Hepatocyte (in vitro differentiated cells): ENCODE results near the gene ESPNL. TPM values are rescaled to one million over a fixed set of nuclear protein-coding genes. Genes with fewer than 3 reads are reported as not detected.
A peak's percentile ranks its signal among the peaks of the same experiment; 100 is the strongest.
"Not testable (repeated sequence)": the region's sequence is repeated elsewhere in the genome, so short reads cannot be mapped to it uniquely, and the experiment has no call there.

Experiments used
- DNase-seq: peaks from one replicate; pipeline ENCODE4 v3.0.0-alpha.2; 2016; ENCODE audit warnings: low spot score
- H2AFZ ChIP-seq: fragments of 200-600 bp; sonication (generic); 2 replicates; pipeline ENCODE4 v1.6.0; 2016; ENCODE audit warnings: antibody characterized with exemption, mild to moderate bottlenecking
- H3K27ac ChIP-seq: fragments of 200-600 bp; sonication (generic); 2 replicates; pipeline ENCODE4 v1.5.1; 2016; ENCODE audit warnings: mild to moderate bottlenecking
- H3K27me3 ChIP-seq: fragments of 200-600 bp; sonication (generic); 2 replicates; pipeline ENCODE4 v1.6.1; 2016
- H3K36me3 ChIP-seq: fragments of 200-600 bp; sonication (generic); replicated peaks from 2 replicates; pipeline ENCODE4 v1.5.1; 2016; ENCODE audit warnings: low read depth; ENCODE audit not compliant: insufficient read depth
- H3K4me1 ChIP-seq: fragments of 200-600 bp; sonication (generic); 2 replicates; pipeline ENCODE4 v1.5.1; 2016; ENCODE audit warnings: mild to moderate bottlenecking, moderate library complexity; ENCODE audit not compliant: insufficient read depth
- H3K4me2 ChIP-seq: fragments of 200-600 bp; sonication (generic); 2 replicates; pipeline ENCODE4 v1.6.0; 2016
- H3K4me3 ChIP-seq: fragments of 200-600 bp; sonication (generic); 2 replicates; pipeline ENCODE4 v1.5.1; 2016; ENCODE audit warnings: mild to moderate bottlenecking
- H3K79me2 ChIP-seq: fragments of 200-600 bp; sonication (generic); 2 replicates; pipeline ENCODE4 v1.6.0; 2017; ENCODE audit warnings: mild to moderate bottlenecking
- H3K9me2 ChIP-seq: fragments of 200-600 bp; sonication (generic); replicated peaks from 2 replicates; pipeline ENCODE4 v1.6.0; 2017; ENCODE audit warnings: mild to moderate bottlenecking; ENCODE audit not compliant: insufficient read depth
- H3K9me3 ChIP-seq: fragments of 200-600 bp; sonication (generic); 2 replicates; pipeline ENCODE4 v1.5.1; 2016; ENCODE audit warnings: low read depth, mild to moderate bottlenecking
- H4K20me1 ChIP-seq: fragments of 200-600 bp; sonication (generic); 2 replicates; pipeline ENCODE4 v1.6.0; 2016; ENCODE audit warnings: mild to moderate bottlenecking; ENCODE audit not compliant: insufficient read depth, poor library complexity, severe bottlenecking
- EZH2 ChIP-seq: fragments of 200-600 bp; sonication (generic); IDR thresholded peaks from 2 replicates; pipeline ENCODE4 v1.6.1; 2016; ENCODE audit warnings: antibody characterized with exemption, mild to moderate bottlenecking, borderline replicate concordance
- EZH2phosphoT487 ChIP-seq: fragments of 200-600 bp; sonication (generic); IDR thresholded peaks from one replicate; pipeline ENCODE4 v1.6.1; 2018; ENCODE audit warnings: antibody characterized with exemption, mild to moderate bottlenecking, low read depth, moderate library complexity; ENCODE audit not compliant: unreplicated experiment, severe bottlenecking
- WGBS: methylation state at CpG from one replicate; pipeline ENCODE4 v1.1.6; 2016; ENCODE audit warnings: low lambda C conversion rate; ENCODE audit errors: missing lambda C conversion rate; 5-methylcytosine and 5-hydroxymethylcytosine counted together
- polyA plus RNA-seq: library from polyadenylated mRNA; unstranded; fragments of >200 nt; fragmentation: Nextera tagmentation; extraction: Ambion mirVana; gene quantifications from 2 replicates; pipeline ENCODE4 v1.2.1, GENCODE V29; 2016
- total RNA-seq: library from RNA; depleted of rRNA; stranded (reverse); fragments of >200 nt; gene quantifications from 2 replicates; pipeline ENCODE4 v1.2.3, GENCODE V29; 2014
- TF ChIP-seq, protein P1 (sequence below): fragments of 200-600 bp; sonication (generic); IDR thresholded peaks from 2 replicates; pipeline ENCODE4 v1.5.1; 2016; ENCODE audit warnings: antibody characterized with exemption, mild to moderate bottlenecking; ENCODE audit not compliant: poor library complexity

The ESPNL gene
- total and polyA plus RNA-seq, 2 experiments from 2014 or later = 0.27 to 0.62 TPM

DNA sequence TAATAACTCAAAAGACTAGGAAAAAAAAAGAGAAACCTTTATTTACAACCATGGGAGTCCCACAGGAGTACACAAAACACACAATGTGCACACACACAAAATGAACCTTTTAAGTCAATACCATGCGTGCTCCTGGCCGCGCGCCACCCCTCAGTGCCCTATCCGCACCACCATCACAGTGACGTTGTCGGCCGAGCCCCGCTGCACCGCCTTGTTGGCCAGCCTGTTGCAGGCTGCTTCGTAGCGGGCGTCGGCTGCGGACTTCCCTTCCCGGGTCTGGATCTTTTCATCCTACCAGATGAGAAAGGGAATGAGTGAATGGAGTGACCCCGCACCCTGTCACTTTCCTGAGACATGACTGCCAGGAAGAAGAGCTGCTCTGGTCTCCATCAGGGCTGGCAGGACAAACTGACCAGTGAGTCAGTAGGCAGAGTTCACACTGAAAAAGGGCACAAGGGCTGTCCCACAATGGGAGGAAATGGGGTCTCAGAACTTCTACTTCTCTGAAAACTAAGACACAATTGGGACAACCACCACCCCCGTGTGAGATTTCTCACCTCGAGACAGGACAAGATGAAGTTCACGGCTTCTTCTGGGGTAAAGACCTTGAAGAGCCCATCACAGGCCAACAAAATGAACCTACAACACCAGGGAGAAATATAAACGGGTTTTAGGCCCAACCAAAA, 70.4 kb downstream of the ESPNL start:
- WGBS = 91% methylated on average over 21 of the region's 21 CpGs
- no peaks in the 10 kb centered on the region for H3K79me2 ChIP-seq
- no peaks in the 10 kb centered on the region for H3K9me2 ChIP-seq
- H2AFZ ChIP-seq = no peak overlapping the region
- H3K36me3 ChIP-seq = no peaks in the 10 kb centered on the region
- no peaks in the 10 kb centered on the region for H4K20me1 ChIP-seq
- no peaks in the 10 kb centered on the region for H3K27me3 ChIP-seq
- H3K4me2 ChIP-seq = no peak overlapping the region
- TF ChIP-seq, protein P1, sequence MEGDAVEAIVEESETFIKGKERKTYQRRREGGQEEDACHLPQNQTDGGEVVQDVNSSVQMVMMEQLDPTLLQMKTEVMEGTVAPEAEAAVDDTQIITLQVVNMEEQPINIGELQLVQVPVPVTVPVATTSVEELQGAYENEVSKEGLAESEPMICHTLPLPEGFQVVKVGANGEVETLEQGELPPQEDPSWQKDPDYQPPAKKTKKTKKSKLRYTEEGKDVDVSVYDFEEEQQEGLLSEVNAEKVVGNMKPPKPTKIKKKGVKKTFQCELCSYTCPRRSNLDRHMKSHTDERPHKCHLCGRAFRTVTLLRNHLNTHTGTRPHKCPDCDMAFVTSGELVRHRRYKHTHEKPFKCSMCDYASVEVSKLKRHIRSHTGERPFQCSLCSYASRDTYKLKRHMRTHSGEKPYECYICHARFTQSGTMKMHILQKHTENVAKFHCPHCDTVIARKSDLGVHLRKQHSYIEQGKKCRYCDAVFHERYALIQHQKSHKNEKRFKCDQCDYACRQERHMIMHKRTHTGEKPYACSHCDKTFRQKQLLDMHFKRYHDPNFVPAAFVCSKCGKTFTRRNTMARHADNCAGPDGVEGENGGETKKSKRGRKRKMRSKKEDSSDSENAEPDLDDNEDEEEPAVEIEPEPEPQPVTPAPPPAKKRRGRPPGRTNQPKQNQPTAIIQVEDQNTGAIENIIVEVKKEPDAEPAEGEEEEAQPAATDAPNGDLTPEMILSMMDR = no peak
- TF ChIP-seq EZH2 (no peak), EZH2phosphoT487 (no peak)
- H3K4me1 ChIP-seq = peaks cover 11% of the 10 kb centered on the region
- H3K27ac ChIP-seq = peak overlapping the region; percentile 84
- H3K4me3 ChIP-seq = no peak overlapping the region
- no peaks in the 10 kb centered on the region for H3K9me3 ChIP-seq
- no peak for DNase-seq

DNA sequence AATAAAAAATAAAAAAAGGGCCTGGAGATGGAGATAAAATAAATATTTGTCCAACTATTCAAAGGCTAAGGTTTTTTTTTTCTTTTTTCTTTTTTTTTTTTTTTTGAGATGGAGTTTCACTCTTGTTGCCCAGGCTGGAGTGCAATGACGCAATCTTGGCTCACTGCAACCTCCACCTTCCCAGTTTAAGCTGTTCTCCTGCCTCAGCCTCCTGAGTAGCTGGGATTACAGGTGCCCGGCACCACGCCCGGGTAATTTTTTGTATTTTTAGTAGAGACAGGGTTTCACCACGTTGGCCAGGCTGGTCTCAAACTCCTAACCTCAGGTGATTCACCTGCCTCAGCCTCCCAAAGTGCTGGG, 70.9 kb downstream of the ESPNL start:
- WGBS = 96% methylated on average over 5 of the region's 5 CpGs
- H3K27ac ChIP-seq = peak overlapping the region; percentile 84
- not testable (repeated sequence) for H3K36me3 ChIP-seq

DNA sequence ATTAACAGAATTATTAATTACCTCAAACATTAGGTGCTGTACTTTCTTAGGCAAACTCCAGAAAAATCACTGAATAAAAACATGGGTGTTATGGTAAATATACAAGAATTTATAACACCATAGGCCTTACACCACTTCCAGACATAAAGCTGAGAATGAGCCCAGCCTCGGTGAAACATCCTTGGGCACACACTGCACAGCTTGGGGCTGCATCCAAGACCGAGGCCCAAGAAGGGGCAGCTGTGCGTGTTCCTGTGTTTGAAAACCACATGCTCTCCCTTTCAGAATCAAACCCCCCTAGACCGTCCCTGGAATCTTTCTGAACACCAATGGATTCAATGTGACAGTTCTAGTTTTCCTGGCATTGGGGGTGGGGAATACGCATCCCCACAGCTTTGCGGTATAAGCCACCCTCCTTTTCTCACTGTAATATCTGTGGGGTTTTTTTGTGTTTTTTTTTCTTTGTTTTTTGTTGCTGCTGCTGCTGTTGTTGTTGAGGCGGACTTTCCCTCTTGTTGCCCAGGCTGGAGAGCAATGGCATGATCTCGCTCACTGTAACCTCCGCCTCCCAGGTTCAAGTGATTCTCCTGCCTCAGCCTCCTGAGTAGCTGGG, 71.5 kb downstream of the ESPNL start:
- Histone ChIP-seq H2AFZ (no peak overlapping the region), H3K79me2 (no peaks in the 10 kb centered on the region), H3K4me2 (no peak overlapping the region), H3K36me3 (no peaks in the 10 kb centered on the region), H3K27me3 (no peaks in the 10 kb centered on the region), H3K9me2 (no peaks in the 10 kb centered on the region), H3K27ac (peak overlapping the region; percentile 20), H3K4me3 (no peak overlapping the region), H3K9me3 (no peaks in the 10 kb centered on the region), H4K20me1 (no peaks in the 10 kb centered on the region), H3K4me1 (peaks cover 11% of the 10 kb centered on the region)
- WGBS = 95% methylated on average over 9 of the region's 9 CpGs
- no peak for DNase-seq
- TF ChIP-seq, protein P1 = no peak

More for the DNA sequence above, 70.9 kb downstream of the ESPNL start:
- H2AFZ ChIP-seq, H3K9me2 ChIP-seq, H3K9me3 ChIP-seq, H3K4me2 ChIP-seq, H3K4me3 ChIP-seq, H3K79me2 ChIP-seq, H3K27me3 ChIP-seq, DNase-seq, H4K20me1 ChIP-seq: not testable (repeated sequence)
- peaks cover 11% of the 10 kb centered on the region for H3K4me1 ChIP-seq

DNA sequence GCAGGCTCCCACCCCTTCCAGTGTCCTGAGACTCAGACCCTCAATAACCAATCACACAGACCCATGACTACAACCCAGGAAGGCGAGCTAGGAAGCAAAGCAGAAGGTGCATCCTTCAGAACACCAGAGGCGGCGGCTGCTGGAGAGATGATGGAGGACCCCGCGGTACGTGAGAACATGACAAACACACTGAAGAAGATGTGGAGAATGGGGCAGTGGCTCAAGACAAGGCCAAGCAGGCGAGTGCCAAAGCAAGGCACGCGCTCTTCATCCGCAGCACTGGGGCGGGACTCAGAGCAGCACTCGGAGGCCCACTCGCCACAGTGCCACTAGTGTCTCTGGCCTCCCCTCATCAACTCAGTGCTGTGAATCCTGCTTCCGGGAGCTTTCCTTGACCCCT, 72.3 kb downstream of the ESPNL start:
- no peak for DNase-seq
- WGBS = 93% methylated on average over 14 of the region's 14 CpGs
- Histone ChIP-seq H3K4me1 (peaks cover 11% of the 10 kb centered on the region), H3K9me3 (no peaks in the 10 kb centered on the region), H2AFZ (no peak overlapping the region), H3K27me3 (no peaks in the 10 kb centered on the region), H3K9me2 (no peaks in the 10 kb centered on the region), H3K4me2 (no peak overlapping the region), H3K36me3 (no peaks in the 10 kb centered on the region), H3K79me2 (no peaks in the 10 kb centered on the region), H4K20me1 (no peaks in the 10 kb centered on the region), H3K4me3 (no peak overlapping the region), H3K27ac (no peak overlapping the region)
- TF ChIP-seq EZH2 = no peak
- no peak for TF ChIP-seq EZH2phosphoT487
- TF ChIP-seq, protein P1 = no peak
